ENCODE results near the gene CFAP54.

DNA sequence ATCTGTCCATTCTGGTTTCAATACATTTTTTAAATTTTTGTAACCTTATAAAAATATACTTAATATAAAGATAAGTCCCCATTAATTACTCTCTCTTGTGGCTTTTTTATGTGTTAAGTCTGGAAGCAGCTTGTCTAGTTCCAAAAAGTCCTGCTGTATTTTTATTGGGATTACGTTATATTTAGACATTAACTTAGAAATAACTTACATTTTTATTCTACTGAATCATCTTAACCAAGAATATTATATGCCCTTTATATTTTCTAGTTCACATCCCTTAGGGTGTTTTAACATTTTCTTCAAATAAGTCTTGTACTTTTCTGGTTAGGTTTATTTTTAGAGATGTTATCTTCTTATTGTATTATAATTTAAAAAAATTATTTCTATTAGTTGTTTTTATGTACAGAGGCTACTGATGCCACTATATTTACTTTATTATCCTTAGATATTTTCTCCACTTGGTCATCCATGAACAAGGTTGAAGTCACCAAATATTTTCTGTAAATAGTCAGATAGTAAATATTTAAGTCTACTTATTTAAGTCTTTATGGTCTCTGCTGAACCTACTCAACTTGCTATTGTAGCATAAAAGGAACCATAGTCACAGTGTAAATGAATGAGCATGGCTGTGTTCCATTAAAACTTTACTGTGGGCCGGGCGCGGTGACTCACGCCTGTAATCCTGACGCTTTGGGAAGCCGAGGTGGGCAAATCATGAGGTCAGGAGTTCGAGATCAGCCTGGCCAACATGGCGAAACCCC lies 285.3 kb downstream of the CFAP54 start:
- TF ChIP-seq, protein P1, sequence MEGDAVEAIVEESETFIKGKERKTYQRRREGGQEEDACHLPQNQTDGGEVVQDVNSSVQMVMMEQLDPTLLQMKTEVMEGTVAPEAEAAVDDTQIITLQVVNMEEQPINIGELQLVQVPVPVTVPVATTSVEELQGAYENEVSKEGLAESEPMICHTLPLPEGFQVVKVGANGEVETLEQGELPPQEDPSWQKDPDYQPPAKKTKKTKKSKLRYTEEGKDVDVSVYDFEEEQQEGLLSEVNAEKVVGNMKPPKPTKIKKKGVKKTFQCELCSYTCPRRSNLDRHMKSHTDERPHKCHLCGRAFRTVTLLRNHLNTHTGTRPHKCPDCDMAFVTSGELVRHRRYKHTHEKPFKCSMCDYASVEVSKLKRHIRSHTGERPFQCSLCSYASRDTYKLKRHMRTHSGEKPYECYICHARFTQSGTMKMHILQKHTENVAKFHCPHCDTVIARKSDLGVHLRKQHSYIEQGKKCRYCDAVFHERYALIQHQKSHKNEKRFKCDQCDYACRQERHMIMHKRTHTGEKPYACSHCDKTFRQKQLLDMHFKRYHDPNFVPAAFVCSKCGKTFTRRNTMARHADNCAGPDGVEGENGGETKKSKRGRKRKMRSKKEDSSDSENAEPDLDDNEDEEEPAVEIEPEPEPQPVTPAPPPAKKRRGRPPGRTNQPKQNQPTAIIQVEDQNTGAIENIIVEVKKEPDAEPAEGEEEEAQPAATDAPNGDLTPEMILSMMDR (IDR thresholded peaks at IDR 0.05), result no peak
- no peak for TF ChIP-seq REST (IDR thresholded peaks at IDR 0.05; ENCODE audit: insufficient read depth in 1 of 2, low read depth in 2 of 2, low read length in 1 of 2)
